NCI-H774 (cell line): Measurements from ENCODE around the gene PCAT6.
A peak's percentile ranks its signal among the peaks of the same experiment; 100 is the strongest.

Source experiments
- DNase-seq: peaks from one replicate; lab custom pipeline; 2025; lab: John Stamatoyannopoulos, UW

Gene PCAT6

DNA sequence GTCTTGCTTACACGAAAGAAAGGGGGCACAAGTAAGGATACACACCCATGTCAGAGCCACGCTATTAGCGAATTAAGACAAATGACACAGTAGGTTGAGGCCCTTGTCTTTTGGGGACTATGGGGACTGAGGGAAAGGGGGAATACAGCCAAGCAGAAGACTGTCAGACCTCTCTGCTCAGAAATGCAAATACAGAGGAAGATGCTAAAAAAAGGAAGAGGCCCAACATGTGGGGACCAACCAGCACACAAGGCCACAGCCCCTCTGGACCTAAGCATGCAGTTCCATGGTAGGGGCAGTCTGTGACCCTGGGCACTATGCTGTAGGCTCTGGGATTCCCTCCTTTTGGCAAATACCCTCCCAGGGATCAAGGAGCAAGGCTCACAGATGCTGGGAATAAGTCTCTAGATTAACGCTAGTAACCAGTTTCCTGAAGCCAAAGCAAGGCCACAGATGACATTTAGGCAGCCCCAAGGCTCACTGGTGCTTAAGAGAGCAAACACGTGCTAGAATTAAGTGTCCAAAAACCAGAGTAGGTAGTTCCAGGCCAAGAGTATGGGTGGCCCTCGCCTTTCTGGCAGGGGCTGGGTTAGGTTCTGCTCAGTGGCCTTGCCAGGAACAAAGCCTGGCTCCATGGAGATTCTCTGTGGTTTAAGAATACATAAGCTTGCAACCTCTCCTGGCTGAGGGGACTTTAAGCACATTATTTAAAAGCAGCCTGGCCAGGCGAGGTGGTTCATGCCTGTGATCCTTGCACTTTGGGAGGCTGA, 40.0 kb downstream of the PCAT6 start:
- no peak for DNase-seq

DNA sequence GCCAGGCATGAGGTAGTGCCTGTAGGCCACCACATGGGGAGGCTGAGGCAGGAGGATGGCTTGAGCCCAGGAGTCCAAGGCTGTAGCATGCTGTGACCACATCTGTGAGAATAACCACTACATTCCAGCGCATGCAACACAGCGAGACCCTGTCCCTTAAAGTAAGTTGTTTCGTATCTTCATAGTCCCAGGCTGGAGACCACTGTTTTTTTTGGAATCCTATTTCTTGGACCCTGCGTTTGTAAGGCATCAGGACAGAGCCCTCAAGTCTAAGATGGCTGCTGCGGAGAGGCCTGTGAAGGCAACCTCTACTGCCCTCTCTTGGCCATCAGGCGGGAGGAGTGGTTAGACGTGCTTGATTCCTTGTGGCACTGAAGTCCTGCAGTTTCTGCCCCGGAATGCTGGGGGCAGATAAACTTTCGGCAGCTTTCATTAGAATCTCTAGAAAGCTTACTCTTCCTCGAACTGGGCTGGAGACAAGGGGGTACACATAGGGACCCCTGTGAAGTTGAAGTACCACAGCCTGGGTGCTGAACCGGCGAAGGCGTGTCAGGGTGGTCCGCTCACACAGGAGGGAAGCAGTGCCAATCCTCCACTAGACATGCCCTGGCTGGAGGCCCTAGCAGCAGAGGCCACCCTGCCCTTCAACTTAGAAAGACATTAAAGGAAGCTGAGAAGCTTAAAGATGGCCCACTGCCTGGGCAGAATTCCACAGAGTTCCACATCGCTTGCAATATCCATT, 41.6 kb downstream of the PCAT6 start:
- DNase-seq, result no peak

DNA sequence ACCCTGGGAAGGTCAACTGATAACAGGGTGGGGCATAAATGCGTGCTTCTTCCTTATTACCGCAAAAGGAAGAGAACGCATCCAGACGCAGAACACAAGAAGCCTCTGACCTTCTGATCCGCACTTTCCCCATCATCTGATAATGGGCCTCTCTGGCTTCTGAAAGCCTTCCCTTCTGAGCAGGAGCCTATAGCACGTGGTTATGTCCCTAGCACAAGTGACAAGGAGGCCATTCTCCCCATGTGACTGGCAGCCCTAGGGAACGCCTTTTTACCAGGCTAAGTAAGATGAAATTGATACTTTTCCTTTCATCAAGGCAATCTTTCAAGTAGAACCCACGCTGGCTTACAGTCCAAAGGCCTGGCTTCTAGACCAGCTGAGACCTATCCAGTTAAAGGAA, 44.0 kb downstream of the PCAT6 start:
- no peak for DNase-seq

DNA sequence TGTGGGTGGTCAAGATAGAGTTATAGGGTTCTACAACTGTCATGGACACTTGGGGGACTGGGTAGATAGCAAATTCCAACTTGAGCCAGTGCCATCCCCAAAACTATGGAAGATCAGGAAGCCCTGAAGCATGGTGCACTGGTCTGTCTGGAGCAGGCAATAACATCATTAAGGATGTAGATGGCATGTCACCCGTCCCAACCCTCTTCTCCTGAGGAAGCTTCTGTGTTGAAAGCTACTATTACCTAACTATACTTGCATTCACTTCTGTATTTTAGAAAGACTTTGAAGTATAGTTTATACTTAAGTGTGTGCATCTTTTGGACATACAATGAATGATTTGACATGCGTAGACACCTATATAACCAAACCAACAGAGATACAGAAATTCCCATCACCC, 45.3 kb downstream of the PCAT6 start:
- no peak for DNase-seq

DNA sequence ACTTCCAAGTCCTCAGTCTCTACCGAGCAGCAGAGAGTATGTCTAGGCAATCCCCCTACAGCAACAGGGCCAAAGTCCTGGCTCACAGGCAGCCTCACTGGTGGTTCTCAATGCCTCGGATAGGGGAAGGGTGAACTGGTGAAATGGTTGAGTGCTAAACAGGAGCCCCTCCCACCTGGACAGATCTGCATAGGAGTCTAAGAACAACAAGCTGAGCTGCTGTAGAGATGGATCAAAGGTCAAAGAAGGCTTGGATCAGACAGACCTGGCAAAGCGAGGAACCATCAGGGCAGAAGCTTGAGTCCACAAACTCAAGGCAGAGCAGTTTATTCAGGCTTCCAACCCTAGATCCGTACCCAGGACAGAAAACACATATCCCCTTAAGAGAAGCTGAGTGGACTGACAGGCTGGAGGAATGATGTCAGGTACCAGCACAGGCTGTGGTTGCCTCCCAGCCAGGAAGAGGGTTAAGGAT, 46.4 kb downstream of the PCAT6 start:
- no peak for DNase-seq

DNA sequence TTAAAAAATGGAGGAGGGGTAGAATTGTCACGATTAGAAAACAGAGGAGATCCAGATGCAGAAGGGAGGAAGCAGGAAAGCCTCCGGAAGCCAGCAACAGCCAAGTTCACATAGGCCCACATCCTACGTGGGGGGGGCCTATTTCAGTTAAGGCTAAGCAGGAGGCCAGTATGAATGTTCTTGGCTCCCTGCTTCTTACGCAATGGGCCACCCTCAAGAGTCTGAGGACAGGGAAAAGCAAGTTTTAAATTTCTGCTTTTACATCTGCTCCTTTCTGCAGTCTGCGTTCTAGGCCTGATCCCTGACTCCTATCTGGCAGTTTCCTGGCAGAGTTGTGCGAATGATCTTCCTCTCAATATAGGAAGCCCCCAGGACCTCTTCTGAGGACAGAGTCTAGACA, 47.6 kb downstream of the PCAT6 start:
- DNase-seq, result no peak

DNA sequence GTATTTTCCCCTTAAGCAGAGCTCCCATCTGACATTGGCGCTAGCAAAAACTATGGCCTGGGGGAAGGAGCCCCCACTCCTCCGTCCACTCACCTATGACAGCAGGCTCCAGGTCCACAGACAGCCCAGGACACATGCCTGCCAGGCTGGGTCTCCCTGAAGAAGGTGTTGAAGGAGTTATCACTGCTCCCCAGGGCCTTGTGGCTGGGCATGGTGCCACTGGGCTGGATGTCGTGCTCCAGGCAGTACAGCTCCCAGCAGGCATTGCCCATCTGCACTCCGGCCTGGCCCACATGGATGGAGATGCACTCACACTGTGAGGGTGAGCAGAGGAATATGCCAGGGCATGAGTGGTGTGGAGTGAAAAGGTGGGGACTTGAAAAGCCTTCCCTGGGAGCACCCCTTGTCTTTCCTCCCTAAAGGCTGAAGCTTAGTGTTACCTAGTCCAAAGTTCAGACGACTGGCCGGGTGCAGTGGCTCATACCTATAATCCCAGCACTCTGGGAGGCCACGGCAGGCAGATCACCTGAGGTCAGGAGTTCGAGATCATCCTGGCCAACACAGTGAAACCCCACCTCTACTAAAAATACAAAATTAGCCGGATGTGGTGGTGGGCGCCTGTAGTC, 48.1 kb downstream of the PCAT6 start:
- no peak for DNase-seq

DNA sequence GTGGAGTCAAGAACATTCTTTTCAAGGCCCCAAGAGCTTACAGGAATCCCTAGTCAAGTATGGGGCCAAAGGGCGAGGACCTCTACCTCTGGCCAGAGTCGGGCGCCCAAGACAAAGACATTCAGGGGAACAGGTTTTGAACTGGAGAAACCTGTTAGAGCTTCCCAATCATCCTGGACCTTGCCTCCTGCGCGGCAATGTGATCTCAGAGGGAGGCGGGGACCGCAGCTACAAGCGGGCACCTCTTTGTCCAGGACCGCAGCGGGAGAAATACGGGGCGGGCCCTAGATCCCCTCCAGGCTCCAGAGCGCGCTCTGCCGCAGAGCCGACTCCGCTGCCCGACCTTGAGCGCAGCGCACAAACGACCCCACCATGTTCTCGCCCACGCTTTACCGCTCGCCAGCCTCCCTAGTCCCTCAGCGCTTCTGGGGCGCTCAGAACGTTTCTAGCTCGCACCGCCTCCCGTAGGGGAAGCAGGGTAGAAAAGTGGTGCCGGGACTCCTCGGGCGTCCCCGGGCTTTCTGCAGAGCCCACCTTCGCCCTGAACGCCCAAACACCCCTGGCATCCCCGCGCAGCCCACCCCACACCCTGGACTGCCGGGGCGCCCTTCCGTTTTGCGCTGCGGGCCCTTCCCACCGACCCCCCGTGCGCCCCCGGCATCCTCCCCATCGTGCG, 50.1 kb downstream of the PCAT6 start:
- DNase-seq, result peak; percentile 65
